HG03575 (cell line): ENCODE results near the gene POLN.
A peak's percentile ranks its signal among the peaks of the same experiment; 100 is the strongest.

ENCODE experiments used
- ATAC-seq: cut with Tn5 transposase; IDR thresholded peaks from one replicate; pipeline ENCODE4 v1.9.1; 2021; ENCODE audit not compliant: unreplicated experiment, insufficient number of reproducible peaks, low FRiP score; ENCODE audit errors: extremely low read depth

The POLN gene

GRCh38 chr4:2265113-2266110 is 23.5 kb upstream of the POLN start:
- no peak for ATAC-seq

GRCh38 chr4:2264481-2265041 is 22.6 kb upstream of the POLN start:
- no peak for ATAC-seq

- no peak for ATAC-seq
Measured at GRCh38 chr4:2263926-2264321, 22.0 kb upstream of the POLN start.

GRCh38 chr4:2262944-2263250 is 21.0 kb upstream of the POLN start:
- no peak for ATAC-seq

GRCh38 chr4:2262145-2262943 is 20.4 kb upstream of the POLN start:
- peak; percentile 71 for ATAC-seq

GRCh38 chr4:2261853-2262144 is 19.9 kb upstream of the POLN start, which contains the start of gene MXD4:
Gene MXD4, minus strand, starts transcription at chr4:2262109. Its CDS starts 129 bp downstream, at chr4:2261980.
- no peak for ATAC-seq

GRCh38 chr4:2261110-2261852 is 19.4 kb upstream of the POLN start:
- no peak for ATAC-seq

- no peak for ATAC-seq
Measured at GRCh38 chr4:2260344-2261109, 18.6 kb upstream of the POLN start.

- no peak for ATAC-seq
Measured at GRCh38 chr4:2259541-2260343, 17.8 kb upstream of the POLN start.

- ATAC-seq = no peak
Measured at GRCh38 chr4:2259036-2259540, 17.2 kb upstream of the POLN start.

GRCh38 chr4:2258091-2259035 is 16.4 kb upstream of the POLN start:
- no peak for ATAC-seq

- no peak for ATAC-seq
Measured at GRCh38 chr4:2257361-2258081, 15.6 kb upstream of the POLN start.

GRCh38 chr4:2256781-2257191 is 14.9 kb upstream of the POLN start:
- ATAC-seq = no peak

- ATAC-seq = no peak
Measured at GRCh38 chr4:2256156-2256731, 14.3 kb upstream of the POLN start.

- no peak for ATAC-seq
Measured at GRCh38 chr4:2255501-2256155, 13.7 kb upstream of the POLN start.
